ENCODE measurements around the gene PSMD7.

GRCh38 chr16:74302341-74302740 is 5.7 kb downstream of the PSMD7 start:
- TF ChIP-seq EZH2 (IDR thresholded peaks at IDR 0.05), result no peak
- no peak for TF ChIP-seq CTCF (IDR thresholded peaks at IDR 0.05)
